Inflammatory macrophage treated with lipopolysaccharide for 4 hours (primary cell): ENCODE data around the gene HOXB4.

Experiments
- DNase-seq: peaks from one replicate; pipeline ENCODE4 v3.0.0-alpha.2; 2020

The HOXB4 gene

DNA sequence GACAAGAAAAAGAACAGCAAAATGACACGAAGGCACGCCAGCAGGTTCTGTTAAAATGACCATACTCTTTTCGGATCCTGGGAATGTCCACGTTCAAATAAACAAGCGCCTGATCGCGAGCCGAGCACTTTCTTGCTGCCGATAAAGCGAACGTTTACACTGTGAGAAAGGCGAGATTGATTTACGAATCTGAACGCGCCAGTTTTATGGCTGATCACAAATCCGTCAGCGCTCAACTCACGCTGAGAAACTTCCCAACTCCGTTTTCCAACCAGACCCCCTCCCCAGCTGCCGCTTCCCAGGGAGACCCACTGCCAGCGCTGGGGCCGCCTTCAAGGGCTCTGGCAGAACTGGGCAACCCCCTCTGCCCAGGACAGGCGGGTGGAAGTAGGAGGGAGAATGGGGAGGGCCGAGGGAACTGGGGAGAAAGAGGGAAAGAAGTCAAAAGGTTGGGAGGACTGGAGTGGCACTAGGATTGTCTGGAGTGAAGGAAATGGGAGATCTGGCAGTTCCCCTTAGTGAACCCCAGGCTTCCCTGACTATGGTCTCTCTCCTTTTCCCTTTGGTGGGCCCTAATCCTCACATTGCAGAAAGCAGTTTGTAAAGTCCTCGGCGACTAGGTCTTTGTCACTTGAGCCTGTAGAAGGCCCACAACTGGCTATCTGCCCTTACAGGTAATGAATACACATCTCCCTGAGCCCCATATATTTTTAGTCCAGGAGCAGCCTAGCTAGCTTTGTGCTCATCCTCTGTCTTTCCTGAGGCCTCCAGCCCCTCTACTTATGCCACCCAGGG is 6.9 kb downstream of the HOXB4 start:
- no peak for DNase-seq

GRCh38 chr17:48570325-48571023 is 7.7 kb downstream of the HOXB4 start:
- no peak for DNase-seq

DNA sequence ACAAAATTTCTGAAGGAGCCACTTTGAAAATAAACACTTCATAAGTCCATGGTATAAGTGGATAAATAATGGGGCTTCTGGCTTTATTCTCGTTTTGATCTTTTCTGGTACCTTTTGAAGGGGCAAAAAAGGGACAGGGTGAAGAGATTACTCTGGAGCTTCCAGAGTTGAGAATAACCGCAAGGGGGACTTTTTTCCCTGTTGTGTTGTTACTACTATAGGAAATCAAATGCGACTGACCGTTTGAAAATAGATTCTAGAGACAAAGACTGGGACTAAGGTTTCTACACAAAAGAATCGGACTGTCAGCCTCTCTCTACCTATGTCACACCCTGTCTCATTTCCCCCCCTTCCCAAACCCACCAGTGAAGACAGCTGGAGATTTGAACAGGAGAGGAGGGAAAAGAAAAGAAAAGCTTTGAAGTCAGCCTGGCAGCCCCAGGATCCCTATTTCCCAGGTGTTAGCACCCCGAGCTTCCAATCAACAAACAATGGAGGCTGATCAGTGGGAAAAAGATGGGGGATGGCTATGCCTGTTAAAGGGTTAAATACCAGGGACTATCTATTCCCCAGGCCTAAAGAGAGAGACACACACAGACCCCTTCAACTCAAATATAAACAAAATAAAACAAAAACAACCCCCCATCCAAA is 8.4 kb downstream of the HOXB4 start:
- DNase-seq, result no peak

- no peak for DNase-seq
These were observed 8.9 kb downstream of the HOXB4 start for GRCh38 chr17:48569240-48569582.

GRCh38 chr17:48568499-48569239 is 9.5 kb downstream of the HOXB4 start:
- DNase-seq, result no peak

GRCh38 chr17:48567646-48568354 is 10.3 kb downstream of the HOXB4 start:
- no peak for DNase-seq

GRCh38 chr17:48567209-48567608 is 10.9 kb downstream of the HOXB4 start:
- no peak for DNase-seq

DNA sequence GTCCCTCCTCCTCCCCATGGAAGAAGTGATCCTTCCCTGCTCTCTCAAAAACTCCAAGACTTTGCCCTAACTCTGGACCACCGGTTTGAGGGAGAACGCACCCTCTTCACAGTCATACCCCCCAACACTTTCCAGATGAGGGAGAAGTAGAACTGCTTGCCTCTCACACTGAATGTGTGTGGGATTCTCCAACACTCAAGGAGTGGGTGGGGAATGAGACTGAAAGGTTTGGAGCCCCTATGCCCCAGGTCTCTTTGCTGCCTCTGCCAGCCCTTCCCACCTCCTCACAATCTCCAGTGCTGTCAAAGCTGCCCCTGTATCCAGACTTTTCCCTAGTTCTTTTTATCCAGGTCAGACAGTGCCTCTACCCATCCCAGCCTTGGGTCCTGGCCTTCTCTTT is 11.4 kb downstream of the HOXB4 start:
- no peak for DNase-seq

DNA sequence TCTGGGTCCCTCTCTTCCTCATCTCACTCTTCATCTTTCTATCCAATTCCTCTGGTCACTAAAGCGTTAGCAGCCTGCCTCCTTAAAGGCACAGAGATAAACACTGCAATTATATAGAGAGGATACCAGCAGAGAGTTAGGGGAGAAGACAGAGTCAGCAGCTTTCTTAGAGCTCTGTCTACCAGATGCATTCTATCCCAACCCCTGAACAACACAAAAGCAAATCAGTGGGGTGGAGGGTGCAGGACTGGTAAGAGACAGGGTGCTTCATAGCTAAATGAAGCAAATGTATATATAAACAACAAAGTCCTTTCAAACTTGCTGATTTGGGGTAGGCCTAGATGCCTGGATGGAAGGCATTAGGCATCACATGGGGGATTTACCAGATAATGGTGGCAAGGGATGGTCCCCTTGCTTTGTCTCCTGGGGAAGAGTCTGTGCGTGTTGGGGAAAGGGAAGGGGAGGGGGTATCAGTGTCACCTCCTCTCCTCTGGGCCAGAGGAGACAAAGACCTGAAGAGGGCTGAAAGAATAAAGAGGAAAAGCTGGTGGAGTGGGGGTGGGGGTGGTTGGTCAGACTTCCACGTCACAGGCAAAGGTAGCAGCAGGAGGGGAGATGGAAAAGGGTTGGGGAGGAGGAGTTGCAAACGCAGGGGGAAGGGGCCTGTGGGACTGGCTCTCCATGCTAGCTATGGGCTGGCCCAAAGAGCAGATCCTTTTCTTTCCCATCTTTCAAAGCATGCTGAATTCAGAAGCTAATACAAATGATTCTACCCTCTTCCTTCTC is 12.0 kb downstream of the HOXB4 start:
- DNase-seq, result no peak

GRCh38 chr17:48565022-48565554 is 13.1 kb downstream of the HOXB4 start:
- no peak for DNase-seq

GRCh38 chr17:48564188-48565021 is 13.7 kb downstream of the HOXB4 start:
- DNase-seq, result no peak

DNA sequence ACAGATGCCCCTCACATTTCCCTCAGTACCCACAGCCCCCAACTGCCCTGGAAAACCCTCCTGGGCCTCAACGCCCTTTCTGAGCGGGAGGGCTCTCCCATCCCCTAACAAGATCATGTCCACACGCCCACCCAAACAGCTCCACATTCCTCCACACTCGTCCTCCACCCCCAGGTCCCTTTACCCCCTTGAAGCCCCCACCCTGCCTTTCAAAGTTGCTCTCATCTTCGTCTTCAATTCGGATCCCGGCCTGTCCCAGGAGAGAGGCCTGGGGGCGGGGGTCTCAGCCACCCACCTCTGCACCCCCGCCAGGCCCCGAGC is 14.3 kb downstream of the HOXB4 start:
- DNase-seq, result no peak

- no peak for DNase-seq
These were observed 14.7 kb downstream of the HOXB4 start for GRCh38 chr17:48563385-48563838.

GRCh38 chr17:48562934-48563333 is 15.2 kb downstream of the HOXB4 start:
- DNase-seq, result no peak

DNA sequence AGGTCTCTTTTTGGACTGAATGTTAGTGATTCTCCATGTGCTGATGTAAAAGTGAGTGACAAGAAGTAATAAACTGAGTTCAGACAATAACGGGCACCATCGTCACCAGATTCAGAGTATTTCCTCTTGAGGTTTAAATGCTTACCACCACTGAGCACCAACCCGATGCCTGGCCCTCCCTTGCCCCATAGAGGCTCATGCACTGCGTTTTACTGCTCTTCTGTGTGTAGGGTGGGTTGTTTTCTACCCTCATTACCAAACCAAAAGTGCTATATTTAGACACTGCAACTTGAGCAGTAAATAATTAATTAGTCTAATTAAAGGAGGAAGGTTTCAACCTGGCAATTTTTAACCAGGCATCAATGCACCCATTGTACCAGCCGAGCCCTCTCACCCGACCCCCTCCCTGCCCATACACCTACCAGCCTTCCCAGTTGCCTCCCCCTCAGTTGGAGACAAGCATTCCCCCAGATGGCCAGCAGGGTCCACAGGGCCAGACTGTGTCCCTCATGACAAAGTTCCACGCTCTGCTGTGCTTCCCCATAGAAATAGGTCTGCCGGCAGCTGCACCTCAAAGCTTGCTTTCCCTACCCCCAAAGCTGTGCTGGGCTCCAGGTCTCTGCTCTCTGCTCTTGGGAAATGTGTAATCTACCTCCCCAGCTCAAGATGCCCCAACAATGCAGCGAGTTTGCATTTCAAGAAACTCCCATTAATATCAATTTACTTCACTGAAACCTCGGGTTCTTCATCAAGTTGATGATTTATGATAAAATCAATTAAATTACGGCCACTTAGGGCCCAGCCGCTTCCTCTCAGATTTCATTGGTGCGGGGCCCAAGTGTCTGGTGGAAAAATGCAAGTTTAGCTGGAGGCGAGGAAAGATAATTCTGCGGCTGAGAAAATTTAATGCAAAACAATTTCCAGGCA is 16.0 kb downstream of the HOXB4 start:
- DNase-seq, result no peak

- DNase-seq, result no peak
These were observed 18.0 kb downstream of the HOXB4 start for GRCh38 chr17:48559840-48560817.

GRCh38 chr17:48559122-48559839 is 18.9 kb downstream of the HOXB4 start:
- no peak for DNase-seq

GRCh38 chr17:48558831-48559121 is 19.4 kb downstream of the HOXB4 start:
- DNase-seq, result no peak
